Spleen (tissue), 7 donors: Measurements from ENCODE around the gene GCM1.

Source experiments
- POLR2A ChIP-seq, 3 donors: fragments of 450-650 bp; IDR thresholded peaks; one replicate each; pipeline ENCODE4 v1.5.1; 2017; ENCODE audit warnings: antibody characterized with exemption in 3 of 3, mild to moderate bottlenecking in 1 of 3
- TF ChIP-seq, protein P1 (sequence below), 11 experiments: fragments of 200-600 bp in 7 of 11; fragments of 450-650 bp in 4 of 11; sonication (generic) in 4 of 11; IDR thresholded peaks in 8 of 11; conservative IDR thresholded peaks in 3 of 11; 1 replicate in 7 of 11; 2 replicates in 4 of 11; pipeline versions ENCODE4 v1.4.0 to v1.8.0; 2016 to 2021; ENCODE audit warnings: antibody characterized with exemption in 11 of 11, inconsistent platforms in 4 of 11, mild to moderate bottlenecking in 1 of 11
- donor health status: DM: no; HTN: no; CAD: no; lungs with moderate emphysema.
- donor health status: DM: no; HTN: no; CAD: no.
- donor health status: DM: no; HTN: no; CAD: no.

DNA sequence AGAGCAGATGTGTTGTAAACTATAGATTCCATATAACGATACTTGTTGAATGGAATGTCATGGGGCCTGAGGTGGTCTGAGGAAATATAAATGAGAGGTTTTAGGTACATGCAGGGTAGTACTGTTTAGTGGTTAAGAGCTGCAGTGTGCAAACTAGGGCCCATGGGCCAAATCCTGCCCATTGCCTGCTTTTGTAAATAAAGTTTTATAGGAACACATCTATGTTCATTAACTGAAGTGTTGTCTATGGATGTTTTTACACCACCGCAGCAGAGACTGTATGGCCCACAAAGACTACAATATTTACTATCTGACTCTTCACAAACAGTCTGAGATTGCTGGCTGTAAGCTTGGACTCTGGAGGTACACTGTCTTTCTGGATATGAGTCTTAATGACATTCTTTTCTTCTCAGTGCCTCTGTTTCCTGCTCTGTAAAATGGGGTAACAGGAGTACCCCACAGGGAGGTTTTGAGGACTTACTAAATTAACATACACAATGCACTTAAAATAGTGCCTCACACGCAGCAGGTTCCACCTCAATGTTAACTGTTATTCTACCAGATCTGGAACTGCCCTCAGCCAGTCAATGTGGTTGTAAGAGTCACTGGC, 12.5 kb downstream of the GCM1 start:
- TF ChIP-seq, protein P1, sequence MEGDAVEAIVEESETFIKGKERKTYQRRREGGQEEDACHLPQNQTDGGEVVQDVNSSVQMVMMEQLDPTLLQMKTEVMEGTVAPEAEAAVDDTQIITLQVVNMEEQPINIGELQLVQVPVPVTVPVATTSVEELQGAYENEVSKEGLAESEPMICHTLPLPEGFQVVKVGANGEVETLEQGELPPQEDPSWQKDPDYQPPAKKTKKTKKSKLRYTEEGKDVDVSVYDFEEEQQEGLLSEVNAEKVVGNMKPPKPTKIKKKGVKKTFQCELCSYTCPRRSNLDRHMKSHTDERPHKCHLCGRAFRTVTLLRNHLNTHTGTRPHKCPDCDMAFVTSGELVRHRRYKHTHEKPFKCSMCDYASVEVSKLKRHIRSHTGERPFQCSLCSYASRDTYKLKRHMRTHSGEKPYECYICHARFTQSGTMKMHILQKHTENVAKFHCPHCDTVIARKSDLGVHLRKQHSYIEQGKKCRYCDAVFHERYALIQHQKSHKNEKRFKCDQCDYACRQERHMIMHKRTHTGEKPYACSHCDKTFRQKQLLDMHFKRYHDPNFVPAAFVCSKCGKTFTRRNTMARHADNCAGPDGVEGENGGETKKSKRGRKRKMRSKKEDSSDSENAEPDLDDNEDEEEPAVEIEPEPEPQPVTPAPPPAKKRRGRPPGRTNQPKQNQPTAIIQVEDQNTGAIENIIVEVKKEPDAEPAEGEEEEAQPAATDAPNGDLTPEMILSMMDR (IDR thresholded peaks at IDR 0.05 in 8 of 11, conservative IDR thresholded peaks at IDR 0.05 in 3 of 11): no peak
- TF ChIP-seq POLR2A (IDR thresholded peaks at IDR 0.05): no peak
